Measurements from ENCODE around the gene AK8.
"Not testable (repeated sequence)": the region's sequence is repeated elsewhere in the genome, so short reads cannot be mapped to it uniquely, and the experiment has no call there.

The AK8 gene

GRCh38 chr9:132740526-132741309, 137.4 kb downstream of the AK8 start:
- no peak for DNase-seq

GRCh38 chr9:132739710-132740310, 138.3 kb downstream of the AK8 start:
- no peak for DNase-seq

GRCh38 chr9:132733260-132733815, 144.7 kb downstream of the AK8 start:
- DNase-seq, result no peak

- no peak for DNase-seq
Measured at GRCh38 chr9:132732326-132733259, 145.5 kb downstream of the AK8 start.

- DNase-seq, result no peak
Measured at GRCh38 chr9:132731230-132731629, 146.9 kb downstream of the AK8 start.

GRCh38 chr9:132730054-132731033, 147.7 kb downstream of the AK8 start:
- DNase-seq, result no peak

- no peak for DNase-seq
Measured at GRCh38 chr9:132729235-132729890, 148.7 kb downstream of the AK8 start.

- DNase-seq, result no peak
Measured at GRCh38 chr9:132728497-132728896, 149.6 kb downstream of the AK8 start.

GRCh38 chr9:132728071-132728470, 150.0 kb downstream of the AK8 start:
- no peak for DNase-seq

- DNase-seq, result no peak
Measured at GRCh38 chr9:132726576-132727130, 151.4 kb downstream of the AK8 start.

GRCh38 chr9:132725306-132725705, 152.8 kb downstream of the AK8 start:
- no peak for DNase-seq

- no peak for DNase-seq
Measured at GRCh38 chr9:132723809-132724208, 154.3 kb downstream of the AK8 start.

- no peak for DNase-seq
Measured at GRCh38 chr9:132722564-132723065, 155.5 kb downstream of the AK8 start.

- no peak for DNase-seq
Measured at GRCh38 chr9:132721661-132722060, 156.4 kb downstream of the AK8 start.

GRCh38 chr9:132718381-132718928, 159.6 kb downstream of the AK8 start:
- not testable (repeated sequence) for DNase-seq

- DNase-seq, result no peak
Measured at GRCh38 chr9:132717326-132717945, 160.6 kb downstream of the AK8 start.

- no peak for DNase-seq
Measured at GRCh38 chr9:132716007-132716406, 162.1 kb downstream of the AK8 start.

GRCh38 chr9:132712753-132713152, 165.3 kb downstream of the AK8 start:
- no peak for DNase-seq

GRCh38 chr9:132711846-132712245, 166.2 kb downstream of the AK8 start:
- no peak for DNase-seq

- DNase-seq, result not testable (repeated sequence)
Measured at GRCh38 chr9:132711152-132711551, 166.9 kb downstream of the AK8 start.

Measured in left hindlimb (tissue), 1 donor.